HPDE6-E6E7 (cell line): ENCODE measurements around the gene NHERF1.

Source experiments
- DNase-seq: peaks from one replicate; pipeline ENCODE4 v3.0.0; 2011; ENCODE audit warnings: missing footprints; ENCODE audit errors: extremely low spot score

NHERF1 gene

DNA sequence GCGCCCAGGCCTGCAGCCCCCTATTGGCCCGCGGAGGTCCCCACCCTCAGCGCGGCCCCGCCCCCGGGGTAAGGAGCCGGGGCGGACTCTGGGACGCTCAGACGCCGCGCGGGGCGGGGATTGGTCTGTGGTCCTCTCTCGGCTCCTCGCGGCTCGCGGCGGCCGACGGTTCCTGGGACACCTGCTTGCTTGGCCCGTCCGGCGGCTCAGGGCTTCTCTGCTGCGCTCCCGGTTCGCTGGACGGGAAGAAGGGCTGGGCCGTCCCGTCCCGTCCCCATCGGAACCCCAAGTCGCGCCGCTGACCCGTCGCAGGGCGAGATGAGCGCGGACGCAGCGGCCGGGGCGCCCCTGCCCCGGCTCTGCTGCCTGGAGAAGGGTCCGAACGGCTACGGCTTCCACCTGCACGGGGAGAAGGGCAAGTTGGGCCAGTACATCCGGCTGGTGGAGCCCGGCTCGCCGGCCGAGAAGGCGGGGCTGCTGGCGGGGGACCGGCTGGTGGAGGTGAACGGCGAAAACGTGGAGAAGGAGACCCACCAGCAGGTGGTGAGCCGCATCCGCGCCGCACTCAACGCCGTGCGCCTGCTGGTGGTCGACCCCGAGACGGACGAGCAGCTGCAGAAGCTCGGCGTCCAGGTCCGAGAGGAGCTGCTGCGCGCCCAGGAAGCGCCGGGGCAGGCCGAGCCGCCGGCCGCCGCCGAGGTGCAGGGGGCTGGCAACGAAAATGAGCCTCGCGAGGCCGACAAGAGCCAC lies at the start of gene NHERF1:
TSS of gene NHERF1 (plus strand) at position 100 of the 750 bp plus-strand sequence. CDS start at position 319, 219 bp downstream.
- peak; percentile 94 for DNase-seq

DNA sequence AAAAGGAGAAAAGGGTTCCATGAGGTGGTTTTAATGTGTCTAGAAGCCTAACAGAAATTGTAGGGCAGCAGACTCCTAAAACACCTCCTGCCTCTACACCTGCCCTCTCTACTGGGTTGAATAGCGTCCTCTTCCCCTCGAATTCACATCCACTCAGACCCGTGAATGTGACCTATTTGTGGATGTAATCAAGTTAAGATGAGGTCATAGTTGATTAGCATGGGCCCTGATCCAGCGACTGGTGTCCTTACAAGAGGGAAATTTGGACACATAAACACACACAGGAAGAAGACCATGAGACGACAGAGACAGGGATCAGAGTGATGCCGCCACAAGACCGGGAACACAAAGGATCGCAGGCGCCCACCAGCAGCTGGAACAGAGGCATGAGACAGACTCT lies 49.2 kb upstream of the NHERF1 start:
- DNase-seq: no peak

DNA sequence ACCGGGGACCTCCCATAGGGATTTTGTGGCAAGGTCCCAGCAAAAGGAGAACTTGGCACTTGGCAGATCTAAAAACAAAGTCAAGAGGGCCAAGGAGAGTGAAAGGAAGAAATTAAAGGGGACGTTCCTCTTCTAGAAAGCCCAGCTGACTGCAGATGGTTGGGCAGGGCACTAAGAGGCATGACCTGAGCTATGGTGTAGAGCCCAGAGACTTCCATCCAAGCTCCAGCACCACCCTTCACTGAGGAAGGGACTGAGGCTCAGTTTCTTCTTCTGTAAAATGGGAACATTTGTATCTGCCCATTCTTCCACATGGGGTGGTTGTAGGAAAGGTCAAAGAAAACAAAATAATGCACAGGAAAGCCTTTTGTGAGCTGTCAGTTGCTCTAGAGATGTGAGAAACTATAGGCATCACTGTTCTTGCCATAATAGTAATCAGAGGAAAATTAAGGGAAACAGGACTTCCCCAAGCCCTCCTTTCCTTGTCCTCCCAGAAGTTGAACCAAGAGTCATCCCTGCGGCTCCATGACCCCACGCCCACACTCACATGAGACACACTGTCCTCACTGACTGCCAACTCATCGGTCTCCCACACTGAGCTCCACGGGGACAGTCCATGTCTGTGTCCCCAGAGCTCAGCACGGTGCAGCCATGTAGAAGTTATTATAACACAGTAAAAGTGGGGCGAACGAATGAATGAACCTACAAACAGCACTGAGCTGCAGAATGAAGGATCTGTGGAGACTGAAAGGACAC lies 46.1 kb upstream of the NHERF1 start:
- DNase-seq: no peak

DNA sequence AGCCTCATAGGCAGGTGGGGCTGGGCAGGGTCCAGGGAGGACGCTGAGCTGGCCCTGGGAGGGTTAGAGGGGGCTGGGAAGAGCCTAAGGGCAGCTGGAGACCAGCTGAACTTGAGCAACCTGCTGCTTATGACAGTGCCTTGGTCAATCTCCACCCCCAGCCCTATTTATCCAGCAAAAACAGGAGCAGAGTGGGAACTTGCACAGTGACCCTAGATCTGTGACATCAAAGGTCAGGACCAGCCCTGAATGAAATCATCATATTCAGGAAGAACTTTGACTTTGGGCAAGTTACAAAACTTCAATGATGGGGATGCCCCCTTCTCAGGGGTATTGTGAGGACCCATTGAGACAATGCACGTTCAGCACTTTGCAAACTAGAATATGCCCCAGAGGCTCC lies 45.1 kb upstream of the NHERF1 start:
- DNase-seq: no peak

DNA sequence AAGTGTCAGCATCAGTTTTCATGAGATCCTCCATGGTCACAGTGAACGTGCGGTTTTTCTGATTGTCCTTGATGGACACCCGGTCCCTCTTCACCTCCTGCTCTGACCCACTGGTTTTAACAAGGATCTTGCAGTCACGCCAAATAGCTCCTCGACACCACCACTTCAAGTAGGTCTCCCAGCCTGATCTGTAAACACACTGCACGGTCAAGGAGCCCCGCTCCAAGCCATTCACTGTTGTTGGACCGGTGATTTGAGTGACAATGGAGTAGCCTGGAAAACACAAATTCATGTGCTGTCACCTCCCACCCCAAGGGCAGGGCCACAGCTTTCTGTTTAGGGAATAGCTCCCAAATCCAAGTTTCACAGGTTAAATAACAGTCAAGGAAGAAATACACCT lies 43.9 kb upstream of the NHERF1 start:
- DNase-seq: no peak

DNA sequence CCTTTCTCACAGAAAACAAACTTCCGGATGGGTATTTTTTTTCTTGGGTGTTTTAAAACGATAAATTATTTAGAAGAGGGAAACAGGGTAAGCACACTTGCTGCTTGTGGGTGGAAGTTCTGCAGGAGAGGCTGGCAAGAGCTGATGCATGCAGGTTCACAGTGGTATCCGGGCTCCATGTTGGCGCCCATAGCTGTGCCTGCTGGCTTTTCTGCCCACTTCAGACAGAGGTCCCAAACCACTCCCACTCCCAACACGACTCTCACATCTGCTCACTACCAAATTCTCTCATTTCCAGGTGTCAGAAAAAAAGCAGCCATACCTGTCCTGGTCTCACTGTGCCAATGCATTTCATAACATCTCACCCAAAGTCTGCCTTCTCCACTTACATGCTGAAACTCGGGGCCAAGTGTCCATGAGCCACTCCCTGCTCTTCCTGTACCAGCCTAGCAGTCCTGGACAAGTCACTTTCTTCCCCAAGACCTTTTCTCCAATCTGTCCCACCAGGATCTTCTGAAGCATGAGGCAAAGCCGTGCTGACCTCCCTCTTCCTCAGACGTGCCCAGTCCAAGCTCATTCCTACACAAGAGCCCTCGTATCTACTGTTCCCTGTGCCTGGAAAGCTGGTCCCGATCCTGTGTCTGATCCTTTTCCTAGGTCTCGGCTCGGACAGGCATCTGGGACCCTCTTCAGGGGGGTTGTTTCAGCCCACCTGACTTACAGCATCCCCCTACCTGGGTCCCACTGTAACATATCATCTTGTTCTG lies 37.2 kb upstream of the NHERF1 start:
- no peak for DNase-seq

DNA sequence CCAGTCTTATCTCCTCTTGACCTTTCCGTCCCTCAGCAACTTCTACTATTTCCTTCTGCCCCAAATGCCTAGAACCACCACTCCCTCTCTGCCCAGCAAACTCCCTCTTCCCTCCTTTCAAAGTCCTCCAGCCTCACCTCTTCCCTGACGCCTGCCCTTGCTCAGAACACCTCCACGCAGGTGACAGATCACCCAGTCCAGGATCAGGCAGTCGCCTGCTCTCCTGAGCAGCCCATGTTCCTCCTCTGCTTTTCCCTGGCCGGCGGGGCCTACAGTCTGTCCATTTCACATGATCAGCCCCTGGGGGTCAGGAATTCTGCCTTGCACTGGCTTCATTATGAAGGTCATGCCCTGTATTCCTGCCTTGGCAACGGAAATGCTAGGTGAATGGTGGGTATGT lies 36.1 kb upstream of the NHERF1 start:
- DNase-seq: no peak

DNA sequence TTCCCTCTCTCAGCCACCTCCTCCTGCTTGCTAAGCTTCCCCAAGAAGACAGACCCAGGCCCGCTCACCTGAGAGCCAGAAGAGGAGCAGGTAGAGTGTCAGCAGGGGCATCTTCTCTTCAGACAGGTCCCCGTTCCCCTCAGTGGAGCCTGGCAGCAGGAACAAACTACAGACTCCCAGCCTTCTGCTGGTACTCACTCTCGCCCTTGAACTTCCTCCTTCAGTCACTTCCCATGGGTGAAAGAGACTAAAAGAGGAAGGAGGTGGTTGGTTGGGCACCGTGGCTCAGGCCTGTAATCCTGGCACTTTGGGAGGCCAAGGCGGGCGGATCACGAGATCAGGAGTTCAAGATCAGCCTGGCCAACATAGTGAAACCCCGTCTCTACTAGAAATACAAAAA lies 35.7 kb upstream of the NHERF1 start, which contains the start of gene CD300LF:
TSS of gene CD300LF (minus strand) at position 168 of the 400 bp plus-strand sequence. CDS start at position 111, 57 bp downstream.
- DNase-seq: no peak

DNA sequence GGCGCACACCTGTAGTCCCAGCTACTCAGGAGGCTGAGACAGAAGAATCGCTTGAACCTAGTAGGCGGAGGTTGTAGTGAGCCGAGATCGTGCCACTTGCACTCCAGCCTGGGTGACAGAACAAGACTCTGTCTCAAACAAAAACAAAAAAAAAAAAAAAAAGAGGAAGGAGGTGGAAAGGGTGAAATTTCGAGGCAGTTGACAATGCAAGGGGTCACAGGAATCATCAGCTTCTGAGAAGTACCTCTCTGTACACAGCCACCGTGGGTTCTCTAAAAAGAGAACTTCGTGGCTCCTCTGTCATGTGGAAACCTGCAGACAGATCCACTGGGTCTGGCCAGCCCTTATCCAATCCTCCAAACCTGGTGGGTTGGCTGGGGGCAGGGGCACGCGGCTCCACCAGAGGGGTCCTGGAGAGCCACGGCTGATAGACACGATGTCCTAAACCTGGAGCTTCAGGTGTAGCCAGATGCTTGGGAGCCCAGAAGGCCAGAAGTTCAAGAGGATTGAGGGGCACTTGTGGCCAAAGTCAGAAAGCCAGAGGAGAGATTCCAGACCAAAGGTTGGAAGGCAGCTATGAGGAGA lies 35.2 kb upstream of the NHERF1 start:
- DNase-seq: no peak

DNA sequence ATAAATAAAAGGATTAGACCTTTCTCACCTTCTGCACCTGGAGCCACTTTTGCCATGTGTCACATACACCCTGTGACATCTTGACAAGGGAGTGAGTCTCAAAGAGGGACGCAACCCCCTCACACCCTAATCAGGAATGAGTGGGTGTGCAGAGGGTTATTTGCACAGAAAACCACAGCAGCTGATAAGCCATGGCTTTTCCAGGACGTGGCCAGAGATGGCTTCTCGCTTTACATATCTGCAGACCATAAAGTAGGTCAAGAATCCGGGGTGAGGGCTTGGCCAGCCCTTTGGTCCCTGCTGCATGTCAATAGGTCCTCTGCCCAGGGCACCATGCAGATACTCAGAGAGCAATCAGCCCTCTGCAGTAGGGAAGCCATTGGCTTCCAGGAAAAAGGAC lies 33.3 kb upstream of the NHERF1 start:
- DNase-seq: no peak

DNA sequence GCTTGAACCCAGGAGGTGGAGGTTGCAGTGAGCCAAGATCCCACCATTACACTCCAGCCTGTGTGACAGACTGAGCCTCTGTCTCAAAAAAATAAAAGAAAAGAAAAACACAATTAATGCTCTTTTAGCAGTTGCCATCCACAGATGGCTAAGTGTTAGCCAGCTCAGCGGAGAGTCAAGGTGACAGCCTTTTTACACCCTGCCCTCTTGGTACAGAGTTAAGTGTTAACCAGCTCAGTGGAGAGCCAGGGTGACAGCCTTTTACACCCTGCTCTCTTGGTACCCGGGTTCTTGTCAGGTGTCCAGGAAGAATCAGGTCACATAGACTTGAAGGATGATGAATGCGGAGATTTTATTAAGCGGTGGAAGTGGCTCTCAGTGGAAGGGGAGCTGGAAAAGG lies 27.9 kb upstream of the NHERF1 start:
- no peak for DNase-seq

DNA sequence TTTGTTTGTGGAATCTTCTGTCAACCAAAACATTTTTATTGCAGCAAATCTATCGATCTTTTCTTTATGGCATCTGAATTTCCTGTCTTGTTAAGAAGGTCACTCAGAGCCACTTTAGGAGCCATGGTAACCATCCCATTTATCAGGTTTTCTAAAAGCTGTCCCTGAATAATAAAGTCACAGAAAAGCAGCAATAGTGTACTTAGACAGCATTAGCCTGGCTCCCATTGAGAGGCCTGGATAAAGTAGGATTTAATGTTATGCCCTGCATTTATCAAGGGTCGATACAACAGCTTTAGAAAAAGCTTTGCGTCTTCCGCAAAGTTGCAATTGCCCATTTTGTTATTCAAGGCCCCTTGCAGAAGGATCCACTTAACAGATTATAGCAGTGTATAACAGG lies 25.6 kb upstream of the NHERF1 start:
- DNase-seq: no peak

DNA sequence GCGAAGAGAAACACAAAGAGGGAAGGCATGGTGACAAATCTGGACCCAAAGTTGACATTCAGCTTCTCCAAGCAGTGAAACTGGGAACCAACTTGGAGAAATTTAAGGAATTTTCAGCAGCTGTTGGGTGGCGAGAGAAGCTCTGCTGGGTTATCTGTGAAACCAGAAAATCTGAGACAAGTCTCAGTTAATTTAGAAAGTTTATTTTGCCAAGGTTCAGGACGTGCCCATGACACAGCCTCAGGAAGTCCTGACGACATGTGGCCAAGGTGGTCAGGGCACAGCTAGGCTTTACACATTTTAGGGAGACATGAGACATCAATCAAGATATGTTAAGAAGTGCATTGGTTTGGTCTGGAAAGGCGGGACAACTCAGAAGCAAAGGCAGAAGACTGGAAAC lies 24.5 kb upstream of the NHERF1 start:
- DNase-seq: no peak

DNA sequence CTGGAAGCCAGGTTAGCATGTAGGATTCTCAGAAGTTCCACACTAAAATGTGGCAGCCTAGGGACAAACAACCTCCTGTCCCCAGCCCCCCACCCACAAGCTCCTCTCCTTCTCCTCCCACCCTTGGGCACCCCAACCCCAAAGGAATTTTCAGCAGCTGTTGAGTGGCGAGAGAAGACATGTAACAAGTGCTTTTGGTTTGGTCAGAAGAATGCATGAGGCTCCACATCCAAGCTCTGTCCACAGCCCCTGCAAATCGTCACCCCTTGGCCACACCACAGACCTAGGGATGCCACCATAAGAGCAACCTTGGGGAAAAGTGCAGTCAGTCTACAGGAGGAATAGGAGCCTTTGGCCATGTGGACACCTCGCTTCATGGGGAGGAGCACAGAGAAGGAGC lies 23.3 kb upstream of the NHERF1 start:
- no peak for DNase-seq

DNA sequence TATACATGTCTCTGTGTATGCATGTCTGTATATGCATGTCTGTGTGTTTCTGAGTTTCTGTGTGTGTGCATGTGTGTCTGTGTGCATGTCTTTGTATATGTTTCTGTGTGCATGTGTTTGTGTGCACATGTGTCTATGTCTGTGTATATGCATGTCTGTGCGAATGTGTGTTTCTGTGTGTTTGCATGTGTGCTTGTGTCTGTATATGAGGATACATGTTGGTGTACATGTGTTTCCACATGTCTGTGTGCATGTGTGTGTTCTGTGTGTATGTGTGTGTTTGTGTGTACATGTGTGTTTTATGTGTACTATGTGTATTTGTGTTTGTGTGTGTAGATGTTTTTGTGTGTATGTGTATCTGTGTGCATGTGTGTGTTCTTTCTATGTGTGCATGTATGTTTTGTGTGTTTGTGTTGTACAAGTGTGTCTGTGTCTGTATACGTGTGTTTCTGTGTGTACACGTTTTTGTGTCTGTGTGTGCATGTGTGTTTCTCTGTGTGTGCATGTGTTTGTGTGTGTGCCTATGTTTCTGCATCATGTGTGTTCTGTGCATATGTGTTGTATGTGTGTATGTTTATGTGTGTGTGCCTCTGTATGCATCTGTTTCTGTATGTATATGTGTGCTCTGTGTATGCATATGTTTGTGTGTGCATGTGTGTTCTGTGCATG lies 20.3 kb upstream of the NHERF1 start:
- no peak for DNase-seq

DNA sequence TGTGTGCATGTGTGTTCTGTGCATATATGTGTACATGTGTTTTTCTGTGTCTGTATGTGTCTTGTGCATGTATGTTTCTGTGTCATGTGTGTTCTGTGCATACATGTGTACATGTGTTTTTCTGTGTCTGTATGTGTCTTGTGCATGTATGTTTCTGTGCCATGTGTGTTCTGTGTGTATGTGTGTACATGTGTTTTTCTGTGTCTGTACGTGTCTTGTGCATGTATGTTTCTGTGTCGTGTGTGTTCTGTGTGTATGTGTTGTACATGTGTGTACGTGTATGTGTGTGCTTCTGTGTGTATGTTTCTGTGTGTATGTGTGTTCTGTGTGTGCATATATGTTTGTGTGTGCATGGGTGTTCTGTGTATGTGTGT lies 19.7 kb upstream of the NHERF1 start:
- no peak for DNase-seq

DNA sequence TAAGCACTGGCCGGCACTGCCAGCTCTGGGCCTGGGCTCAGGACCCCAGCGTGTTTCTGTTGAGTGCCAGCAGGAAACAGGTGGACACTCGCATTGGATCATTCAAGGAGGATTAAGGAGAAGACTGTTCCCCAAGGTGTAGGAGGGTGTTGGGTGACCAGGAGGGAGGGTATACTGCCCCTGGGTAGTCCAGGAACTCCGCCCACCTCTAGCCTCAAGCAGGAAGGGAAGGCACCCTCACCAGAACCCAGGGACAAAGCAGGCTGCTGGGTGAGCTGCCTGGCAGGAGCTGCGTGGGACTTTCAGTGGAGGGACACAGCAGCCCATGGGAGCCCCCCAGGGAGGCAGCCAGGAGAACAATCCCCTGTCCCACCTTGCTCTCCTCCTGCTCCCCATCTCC lies 19.1 kb upstream of the NHERF1 start:
- no peak for DNase-seq

DNA sequence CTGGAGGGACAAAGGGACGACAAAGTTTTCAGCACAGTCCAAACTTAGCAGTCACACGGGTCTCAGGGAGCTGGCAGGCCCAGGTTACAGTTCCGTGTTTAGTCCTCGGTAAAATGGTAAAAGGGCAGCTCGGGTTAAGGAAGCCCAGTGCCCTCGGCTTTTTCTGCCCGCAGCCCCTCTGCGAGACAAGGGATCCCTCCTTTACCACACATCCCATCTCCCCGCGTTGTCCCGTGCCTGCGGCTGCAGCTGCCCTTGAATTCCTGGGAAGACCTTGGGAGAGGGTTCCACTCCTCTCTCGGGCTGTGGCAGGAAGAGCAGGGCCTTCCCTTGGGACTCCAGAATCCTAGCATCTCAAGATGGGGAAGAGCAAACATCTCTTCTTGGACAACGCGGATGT lies 18.6 kb upstream of the NHERF1 start:
- DNase-seq: no peak

DNA sequence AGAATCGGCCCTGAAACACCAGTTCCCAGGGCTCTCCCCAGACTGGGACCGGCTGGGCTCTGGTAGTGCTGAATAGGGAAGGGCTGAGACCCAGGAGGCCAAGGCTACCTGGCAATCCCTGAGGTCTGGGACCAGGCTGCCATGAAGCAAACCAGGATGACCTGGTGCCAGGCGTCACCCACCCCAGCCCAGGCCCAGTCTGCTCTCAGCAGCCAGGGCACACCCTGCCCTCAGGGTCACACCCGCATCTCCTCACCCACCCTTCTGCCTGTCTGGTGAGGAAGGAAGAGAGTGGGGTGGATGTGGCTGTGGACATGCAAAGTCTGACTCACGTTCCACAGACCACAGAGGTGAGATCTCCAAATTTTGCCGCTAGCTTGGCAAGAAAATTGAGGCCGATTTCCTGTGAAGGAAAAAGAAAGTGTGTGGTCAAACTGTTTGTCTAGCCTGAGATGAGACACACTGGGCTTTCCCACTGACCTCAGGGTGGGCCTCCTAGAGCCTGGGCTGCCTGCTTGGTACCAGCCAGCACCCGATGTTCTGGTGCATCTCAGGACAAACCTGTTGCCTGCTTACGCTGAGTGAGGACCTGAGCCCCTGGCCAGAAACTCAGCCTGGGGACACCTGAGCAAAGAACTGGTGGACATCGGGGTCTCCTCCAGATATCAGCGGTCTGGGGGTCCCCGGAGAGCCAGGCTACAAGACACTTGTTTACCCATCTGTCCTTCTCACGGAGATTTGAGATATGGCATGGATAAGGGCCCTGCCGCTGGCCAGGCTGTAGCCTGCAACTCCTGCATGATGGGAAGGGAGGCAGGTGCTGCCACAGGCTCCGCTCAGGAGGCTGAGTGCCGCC lies 17.7 kb upstream of the NHERF1 start:
- DNase-seq: no peak

DNA sequence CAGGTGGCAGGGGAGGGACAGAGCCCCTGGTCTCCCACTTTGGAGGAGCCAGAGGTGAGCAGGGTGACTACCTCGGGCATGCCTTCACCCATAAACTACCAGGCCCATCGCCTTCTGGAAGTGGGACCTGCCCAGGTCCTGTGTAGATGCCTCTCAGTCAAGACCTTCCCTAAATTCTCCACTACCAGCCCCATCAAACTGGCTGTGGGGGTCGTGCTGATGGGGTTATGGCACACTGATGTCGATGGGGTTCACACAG lies 17.2 kb upstream of the NHERF1 start:
- DNase-seq: no peak
